SU-DHL-6 (cell line): Measurements from ENCODE around the gene GCFC2.
"Not testable (repeated sequence)": the region's sequence is repeated elsewhere in the genome, so short reads cannot be mapped to it uniquely, and the experiment has no call there.

ENCODE experiments used
- H2AFZ ChIP-seq: fragments of 200-600 bp; sonication (generic); 2 replicates; pipeline ENCODE4 v1.6.1; 2014; ENCODE audit warnings: low read depth, mild to moderate bottlenecking, moderate library complexity, mixed read lengths, antibody characterized with exemption, low read length; ENCODE audit not compliant: severe bottlenecking
- H3F3A ChIP-seq: fragments of 200-600 bp; shearing (Covaris generic); 2 replicates; pipeline ENCODE4 v1.6.0; 2016; ENCODE audit warnings: antibody characterized with exemption, mild to moderate bottlenecking; ENCODE audit not compliant: insufficient read depth
- H3K27ac ChIP-seq: fragments of 200-600 bp; sonication (generic); 2 replicates; pipeline ENCODE4 v1.5.1; 2016; ENCODE audit warnings: low read depth, mild to moderate bottlenecking, low read length, moderate library complexity, mixed read lengths
- H3K27me3 ChIP-seq: fragments of 200-600 bp; sonication (generic), shearing (Covaris generic); 2 replicates; pipeline ENCODE4 v1.6.0; 2014; ENCODE audit warnings: mild to moderate bottlenecking, low read length
- H3K36me3 ChIP-seq: fragments of 200-600 bp; sonication (generic); 2 replicates; pipeline ENCODE4 v1.6.1; 2014; ENCODE audit warnings: mild to moderate bottlenecking, low read length, mixed read lengths
- H3K4me2 ChIP-seq: fragments of 300-600, 200-600 bp; shearing (Covaris generic), sonication (generic); 2 replicates; pipeline ENCODE4 v1.6.0; 2014; ENCODE audit warnings: low read length, low read depth, mild to moderate bottlenecking; ENCODE audit not compliant: poor library complexity, severe bottlenecking
- H3K4me3 ChIP-seq: fragments of 200-600 bp; sonication (generic); 2 replicates; pipeline ENCODE4 v1.5.1; 2014; ENCODE audit warnings: antibody characterized with exemption, low read length, mild to moderate bottlenecking, mixed read lengths; ENCODE audit not compliant: insufficient read depth, poor library complexity, severe bottlenecking
- H3K79me2 ChIP-seq: fragments of 200-600 bp; sonication (generic); 2 replicates; pipeline ENCODE4 v1.6.1; 2014; ENCODE audit warnings: mild to moderate bottlenecking, low read length, moderate library complexity; ENCODE audit not compliant: insufficient read depth
- H3K9ac ChIP-seq: fragments of 200-600 bp; sonication (generic); 2 replicates; pipeline ENCODE4 v1.7.0; 2014; ENCODE audit warnings: mild to moderate bottlenecking, low read length
- H3K9me2 ChIP-seq: fragments of 200-600 bp; sonication (generic); replicated peaks from 2 replicates; pipeline ENCODE4 v1.6.1; 2014; ENCODE audit warnings: low read length; ENCODE audit not compliant: insufficient read depth
- H3K9me3 ChIP-seq: fragments of 200-600 bp; sonication (generic); 2 replicates; pipeline ENCODE4 v1.6.1; 2014; ENCODE audit warnings: low read length, mixed read lengths; ENCODE audit not compliant: insufficient read depth
- H4K20me1 ChIP-seq: fragments of 200-600 bp; sonication (generic); 2 replicates; pipeline ENCODE4 v1.6.1; 2014; ENCODE audit warnings: low read depth, mild to moderate bottlenecking, antibody characterized with exemption, low read length, moderate library complexity, mixed read lengths
- CTCF ChIP-seq: fragments of 200-600 bp; sonication (generic); IDR thresholded peaks from one replicate; pipeline ENCODE4 v1.5.1; 2017; ENCODE audit warnings: antibody characterized with exemption, mild to moderate bottlenecking, low read length, moderate library complexity; ENCODE audit not compliant: insufficient read depth, poor library complexity, severe bottlenecking
- EZH2phosphoT487 ChIP-seq: fragments of 200-600 bp; sonication (generic), shearing (Covaris generic); conservative IDR thresholded peaks from 2 replicates; pipeline ENCODE4 v1.6.1; 2018; ENCODE audit warnings: mild to moderate bottlenecking, antibody characterized with exemption, low read length, moderate library complexity, mixed read lengths

The GCFC2 gene

GRCh38 chr2:75703589-75704287 is 7.0 kb downstream of the GCFC2 start:
- Histone ChIP-seq H3K9me3 (no peaks in the 10 kb centered on the region), H3K27me3 (no peaks in the 10 kb centered on the region), H3K4me2 (no peak overlapping the region), H3K4me3 (no peak overlapping the region), H2AFZ (no peak overlapping the region), H3K36me3 (peaks cover 34% of the 10 kb centered on the region), H3K79me2 (peaks cover 14% of the 10 kb centered on the region), H4K20me1 (no peaks in the 10 kb centered on the region), H3F3A (no peaks in the 10 kb centered on the region), H3K9me2 (no peaks in the 10 kb centered on the region), H3K9ac (no peak overlapping the region), H3K27ac (no peak overlapping the region)
- TF ChIP-seq CTCF (no peak), EZH2phosphoT487 (no peak)

- no peak overlapping the region for H2AFZ ChIP-seq
- H3F3A ChIP-seq = no peaks in the 10 kb centered on the region
- H3K4me2 ChIP-seq = no peak overlapping the region
- no peaks in the 10 kb centered on the region for H3K27me3 ChIP-seq
- no peak overlapping the region for H3K9ac ChIP-seq
- no peaks in the 10 kb centered on the region for H3K9me3 ChIP-seq
- H3K4me3 ChIP-seq = no peak overlapping the region
- H3K79me2 ChIP-seq = 0 out of 2 replicates have a peak, but pooled peaks cover 4% of the 10 kb centered on the region
- peaks cover 44% of the 10 kb centered on the region for H3K36me3 ChIP-seq
- H3K9me2 ChIP-seq = no peaks in the 10 kb centered on the region
- H3K27ac ChIP-seq = no peak overlapping the region
- no peak for TF ChIP-seq CTCF
- TF ChIP-seq EZH2phosphoT487 = no peak
- H4K20me1 ChIP-seq = no peaks in the 10 kb centered on the region
These were observed 8.1 kb downstream of the GCFC2 start for GRCh38 chr2:75702593-75702992.

- Histone ChIP-seq H3F3A (no peaks in the 10 kb centered on the region), H3K36me3 (peaks cover 47% of the 10 kb centered on the region), H3K79me2 (no peaks in the 10 kb centered on the region), H3K9me2 (no peaks in the 10 kb centered on the region), H2AFZ (no peak overlapping the region), H3K4me3 (no peak overlapping the region), H3K27ac (no peak overlapping the region), H3K9me3 (no peaks in the 10 kb centered on the region), H3K9ac (no peak overlapping the region), H3K4me2 (no peak overlapping the region), H3K27me3 (no peaks in the 10 kb centered on the region), H4K20me1 (no peaks in the 10 kb centered on the region)
- no peak for TF ChIP-seq EZH2phosphoT487
These were observed 11.8 kb downstream of the GCFC2 start for GRCh38 chr2:75698918-75699317.

GRCh38 chr2:75688196-75688595 is 22.5 kb downstream of the GCFC2 start:
- H3K36me3 ChIP-seq = peaks cover 29% of the 10 kb centered on the region
- no peaks in the 10 kb centered on the region for H3K27me3 ChIP-seq
- H3K9me2 ChIP-seq = no peaks in the 10 kb centered on the region
- no peaks in the 10 kb centered on the region for H3F3A ChIP-seq
- H2AFZ ChIP-seq = no peak overlapping the region
- no peaks in the 10 kb centered on the region for H3K9me3 ChIP-seq
- H3K4me3 ChIP-seq = no peak overlapping the region
- H3K4me2 ChIP-seq = no peak overlapping the region
- no peak overlapping the region for H3K9ac ChIP-seq
- H3K27ac ChIP-seq = no peak overlapping the region
- no peaks in the 10 kb centered on the region for H4K20me1 ChIP-seq
- no peaks in the 10 kb centered on the region for H3K79me2 ChIP-seq
- TF ChIP-seq CTCF = no peak
- TF ChIP-seq EZH2phosphoT487 = no peak

- H3K27me3 ChIP-seq, H3K9me3 ChIP-seq, H2AFZ ChIP-seq, H3K79me2 ChIP-seq, H3K4me2 ChIP-seq, H3K9ac ChIP-seq, H3K9me2 ChIP-seq, H3F3A ChIP-seq, H4K20me1 ChIP-seq, H3K4me3 ChIP-seq, H3K27ac ChIP-seq: not testable (repeated sequence)
- peaks cover 13% of the 10 kb centered on the region; the same call in 1 of the 2 replicates for H3K36me3 ChIP-seq
These were observed 27.3 kb downstream of the GCFC2 start for GRCh38 chr2:75683430-75683829.
